Measurements from ENCODE around the gene DARS2.

The DARS2 gene

DNA sequence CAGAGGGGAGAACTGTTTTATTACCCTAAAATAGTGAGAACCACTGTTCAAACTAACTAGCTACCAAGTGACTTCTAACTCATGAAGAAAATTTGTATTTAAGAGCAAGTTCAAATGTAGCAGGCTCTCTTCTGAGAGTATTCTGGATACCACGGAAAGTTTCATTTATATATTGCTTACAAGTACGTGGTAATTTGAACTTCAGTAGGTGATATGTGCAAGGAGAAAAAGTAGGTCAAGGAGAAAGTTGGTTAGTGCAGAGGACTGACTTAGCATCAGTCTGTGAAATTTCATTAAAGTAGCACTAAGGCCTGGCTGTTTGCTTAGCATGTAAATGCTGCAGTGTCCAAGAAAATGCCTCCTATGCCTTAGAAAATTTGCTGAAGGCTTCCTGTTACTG lies 76.0 kb downstream of the DARS2 start:
- no peak for TF ChIP-seq NFIC (IDR thresholded peaks at IDR 0.05)
- TF ChIP-seq EGR1 (IDR thresholded peaks at IDR 0.05), result no peak
- no peak for TF ChIP-seq YY1 (IDR thresholded peaks at IDR 0.05; ENCODE audit: low read depth)
- TF ChIP-seq FOXM1 (IDR thresholded peaks at IDR 0.05; ENCODE audit: borderline replicate concordance, low read depth), result no peak
- TF ChIP-seq, protein P1, sequence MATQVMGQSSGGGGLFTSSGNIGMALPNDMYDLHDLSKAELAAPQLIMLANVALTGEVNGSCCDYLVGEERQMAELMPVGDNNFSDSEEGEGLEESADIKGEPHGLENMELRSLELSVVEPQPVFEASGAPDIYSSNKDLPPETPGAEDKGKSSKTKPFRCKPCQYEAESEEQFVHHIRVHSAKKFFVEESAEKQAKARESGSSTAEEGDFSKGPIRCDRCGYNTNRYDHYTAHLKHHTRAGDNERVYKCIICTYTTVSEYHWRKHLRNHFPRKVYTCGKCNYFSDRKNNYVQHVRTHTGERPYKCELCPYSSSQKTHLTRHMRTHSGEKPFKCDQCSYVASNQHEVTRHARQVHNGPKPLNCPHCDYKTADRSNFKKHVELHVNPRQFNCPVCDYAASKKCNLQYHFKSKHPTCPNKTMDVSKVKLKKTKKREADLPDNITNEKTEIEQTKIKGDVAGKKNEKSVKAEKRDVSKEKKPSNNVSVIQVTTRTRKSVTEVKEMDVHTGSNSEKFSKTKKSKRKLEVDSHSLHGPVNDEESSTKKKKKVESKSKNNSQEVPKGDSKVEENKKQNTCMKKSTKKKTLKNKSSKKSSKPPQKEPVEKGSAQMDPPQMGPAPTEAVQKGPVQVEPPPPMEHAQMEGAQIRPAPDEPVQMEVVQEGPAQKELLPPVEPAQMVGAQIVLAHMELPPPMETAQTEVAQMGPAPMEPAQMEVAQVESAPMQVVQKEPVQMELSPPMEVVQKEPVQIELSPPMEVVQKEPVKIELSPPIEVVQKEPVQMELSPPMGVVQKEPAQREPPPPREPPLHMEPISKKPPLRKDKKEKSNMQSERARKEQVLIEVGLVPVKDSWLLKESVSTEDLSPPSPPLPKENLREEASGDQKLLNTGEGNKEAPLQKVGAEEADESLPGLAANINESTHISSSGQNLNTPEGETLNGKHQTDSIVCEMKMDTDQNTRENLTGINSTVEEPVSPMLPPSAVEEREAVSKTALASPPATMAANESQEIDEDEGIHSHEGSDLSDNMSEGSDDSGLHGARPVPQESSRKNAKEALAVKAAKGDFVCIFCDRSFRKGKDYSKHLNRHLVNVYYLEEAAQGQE (IDR thresholded peaks at IDR 0.05; ENCODE audit: low read depth), result no peak
- TF ChIP-seq TEAD4 (IDR thresholded peaks at IDR 0.05), result no peak
- TF ChIP-seq, protein P2, sequence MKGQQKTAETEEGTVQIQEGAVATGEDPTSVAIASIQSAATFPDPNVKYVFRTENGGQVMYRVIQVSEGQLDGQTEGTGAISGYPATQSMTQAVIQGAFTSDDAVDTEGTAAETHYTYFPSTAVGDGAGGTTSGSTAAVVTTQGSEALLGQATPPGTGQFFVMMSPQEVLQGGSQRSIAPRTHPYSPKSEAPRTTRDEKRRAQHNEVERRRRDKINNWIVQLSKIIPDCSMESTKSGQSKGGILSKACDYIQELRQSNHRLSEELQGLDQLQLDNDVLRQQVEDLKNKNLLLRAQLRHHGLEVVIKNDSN (IDR thresholded peaks at IDR 0.05), result no peak
- TF ChIP-seq RAD21 (IDR thresholded peaks at IDR 0.05; ENCODE audit: low read depth), result no peak
- TF ChIP-seq EP300 (IDR thresholded peaks at IDR 0.05; ENCODE audit: borderline replicate concordance), result no peak
- TF ChIP-seq TAF1 (IDR thresholded peaks at IDR 0.05; ENCODE audit: low read depth), result no peak
- no peak for TF ChIP-seq MAX (IDR thresholded peaks at IDR 0.05)
- TF ChIP-seq CREB1 (IDR thresholded peaks at IDR 0.05; ENCODE audit: low read depth), result no peak
- TF ChIP-seq CEBPB (IDR thresholded peaks at IDR 0.05), result no peak
- TF ChIP-seq ZBTB7A (IDR thresholded peaks at IDR 0.05; ENCODE audit: low read depth), result no peak
- TF ChIP-seq TCF12 (IDR thresholded peaks at IDR 0.05; ENCODE audit: low read depth), result no peak

DNA sequence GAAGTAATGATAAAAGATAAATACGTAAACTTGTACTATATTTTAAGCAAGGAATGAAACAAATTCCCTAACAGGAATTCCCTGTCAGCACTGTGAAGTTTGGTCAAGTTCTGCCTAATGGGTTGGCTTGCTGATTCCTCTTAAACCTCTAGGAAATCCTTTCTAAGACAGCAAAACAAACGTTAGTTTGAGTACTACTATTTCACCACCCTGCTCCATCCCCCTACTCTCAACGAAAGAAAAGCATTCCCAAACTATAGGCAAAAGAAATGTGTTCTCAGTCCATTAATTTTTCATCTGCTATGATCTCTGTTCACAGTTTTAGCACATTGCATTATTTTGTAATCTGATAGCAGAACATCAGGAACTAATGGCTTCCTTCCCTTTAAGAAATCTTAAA lies 76.5 kb downstream of the DARS2 start:
- TF ChIP-seq, protein P1 (IDR thresholded peaks at IDR 0.05; ENCODE audit: low read depth), result no peak
- TF ChIP-seq TCF12 (IDR thresholded peaks at IDR 0.05; ENCODE audit: low read depth) (no peak), RAD21 (IDR thresholded peaks at IDR 0.05; ENCODE audit: low read depth) (no peak), CEBPB (IDR thresholded peaks at IDR 0.05) (no peak)

GRCh38 chr1:173903827-173904531 lies 79.5 kb downstream of the DARS2 start:
- no peak for TF ChIP-seq TAF1 (IDR thresholded peaks at IDR 0.05; ENCODE audit: low read depth)

All from Ishikawa (cell line).